Upper lobe of right lung (tissue), 1 donor: ENCODE measurements around the gene WASL. TPM values are rescaled to one million over a fixed set of nuclear protein-coding genes. Genes with fewer than 3 reads are reported as not detected.

Source experiments
- ATAC-seq: fragments of 200-7000 bp; cut with Tn5 transposase; one replicate; pipeline ENCODE4 v1.9.1; 2020; ENCODE audit warnings: mild to moderate bottlenecking, moderate library complexity
- DNase-seq: peaks from one replicate; pipeline ENCODE4 v3.0.0-alpha.2; 2020
- H3K27ac ChIP-seq: fragments of 200-600 bp; one replicate; pipeline ENCODE4 v1.8.0; 2022
- H3K27me3 ChIP-seq: fragments of 200-600 bp; one replicate; pipeline ENCODE4 v1.8.0; 2022; ENCODE audit warnings: mild to moderate bottlenecking
- H3K36me3 ChIP-seq: fragments of 200-600 bp; one replicate; pipeline ENCODE4 v1.8.0; 2022
- H3K4me1 ChIP-seq: fragments of 200-600 bp; one replicate; pipeline ENCODE4 v1.8.0; 2022
- H3K4me3 ChIP-seq: fragments of 200-600 bp; one replicate; pipeline ENCODE4 v1.8.0; 2022; ENCODE audit warnings: mild to moderate bottlenecking
- H3K9me3 ChIP-seq: fragments of 200-600 bp; one replicate; pipeline ENCODE4 v1.8.0; 2022
- intact Hi-C: fragments of 100-400 bp; cut with DNase I; formaldehyde crosslinking; loops from one replicate; pipeline ENCODE4 v1.11.0; 2022
- total RNA-seq: library from RNA; stranded (reverse); fragmentation: NEBNext Ultra II Directional; extraction: Animal tissue kit (Norgen Biotek cat#: 25700); gene quantifications from one replicate; pipeline ENCODE4 v1.2.1, GENCODE V29; 2021
- TF ChIP-seq, protein P1 (sequence below): fragments of 200-600 bp; IDR thresholded peaks from one replicate; pipeline ENCODE4 v1.8.0; 2022; ENCODE audit warnings: antibody characterized with exemption
- donor health status: DM: no; HTN: yes; CAD: no; lungs with severe emphysema.

Gene WASL
- total RNA-seq, 1 donor from 2014 or later = 40.0 TPM

DNA sequence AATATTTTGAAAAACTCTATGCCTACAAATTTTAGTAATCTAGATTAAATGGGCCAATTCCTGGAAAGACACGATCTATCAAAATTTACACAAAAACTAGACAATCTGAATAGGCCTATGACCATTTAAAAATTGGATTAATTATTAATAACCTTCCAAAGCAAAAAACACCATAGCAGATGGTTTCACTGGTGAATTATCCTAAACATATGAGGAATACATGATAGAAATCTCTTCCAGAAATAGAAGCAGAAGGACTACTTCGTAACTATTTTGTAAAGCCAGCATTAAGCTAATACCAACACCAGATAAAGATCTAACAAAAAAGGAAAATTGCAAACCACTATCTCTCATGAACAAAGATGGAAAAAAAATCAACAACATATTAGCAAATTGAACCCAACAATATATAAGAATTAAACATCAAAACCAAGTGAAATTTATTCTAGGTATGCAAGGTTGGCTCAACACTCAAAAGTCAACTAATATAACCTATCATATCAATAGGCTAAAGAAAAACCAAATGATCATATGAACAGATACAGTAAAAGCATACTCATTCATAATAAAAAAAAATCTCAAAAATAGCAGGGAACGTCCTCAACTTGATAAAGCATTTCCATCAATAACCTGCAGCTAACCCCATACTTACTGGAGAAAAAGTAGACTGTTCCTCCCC is 16.3 kb downstream of the WASL start:
- intact Hi-C loops = no loop called here
- H3K27me3 ChIP-seq = no peaks in the 10 kb centered on the region
- DNase-seq (no peak), ATAC-seq (no peak)
- no peaks in the 10 kb centered on the region for H3K36me3 ChIP-seq
- no peak overlapping the region for H3K27ac ChIP-seq
- no peak overlapping the region for H3K4me3 ChIP-seq
- TF ChIP-seq, protein P1, sequence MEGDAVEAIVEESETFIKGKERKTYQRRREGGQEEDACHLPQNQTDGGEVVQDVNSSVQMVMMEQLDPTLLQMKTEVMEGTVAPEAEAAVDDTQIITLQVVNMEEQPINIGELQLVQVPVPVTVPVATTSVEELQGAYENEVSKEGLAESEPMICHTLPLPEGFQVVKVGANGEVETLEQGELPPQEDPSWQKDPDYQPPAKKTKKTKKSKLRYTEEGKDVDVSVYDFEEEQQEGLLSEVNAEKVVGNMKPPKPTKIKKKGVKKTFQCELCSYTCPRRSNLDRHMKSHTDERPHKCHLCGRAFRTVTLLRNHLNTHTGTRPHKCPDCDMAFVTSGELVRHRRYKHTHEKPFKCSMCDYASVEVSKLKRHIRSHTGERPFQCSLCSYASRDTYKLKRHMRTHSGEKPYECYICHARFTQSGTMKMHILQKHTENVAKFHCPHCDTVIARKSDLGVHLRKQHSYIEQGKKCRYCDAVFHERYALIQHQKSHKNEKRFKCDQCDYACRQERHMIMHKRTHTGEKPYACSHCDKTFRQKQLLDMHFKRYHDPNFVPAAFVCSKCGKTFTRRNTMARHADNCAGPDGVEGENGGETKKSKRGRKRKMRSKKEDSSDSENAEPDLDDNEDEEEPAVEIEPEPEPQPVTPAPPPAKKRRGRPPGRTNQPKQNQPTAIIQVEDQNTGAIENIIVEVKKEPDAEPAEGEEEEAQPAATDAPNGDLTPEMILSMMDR = no peak
- H3K9me3 ChIP-seq = no peaks in the 10 kb centered on the region
- peaks cover 10% of the 10 kb centered on the region for H3K4me1 ChIP-seq

DNA sequence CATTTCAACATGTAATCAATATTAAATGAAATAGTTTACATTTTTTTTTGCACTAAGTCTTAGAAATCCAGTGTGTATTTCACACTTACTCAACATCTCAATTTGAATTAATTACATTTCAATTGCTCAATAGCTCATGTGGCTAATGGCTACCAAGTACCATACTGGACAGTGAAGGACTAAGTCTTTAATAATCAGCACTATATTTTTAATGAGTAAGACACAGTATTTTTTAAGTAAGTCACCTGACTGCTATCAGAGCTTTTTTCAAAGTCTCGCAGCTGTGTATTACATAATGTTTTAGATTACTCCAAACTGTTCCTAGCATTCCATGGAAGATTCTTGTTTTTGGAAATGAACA is 19.6 kb downstream of the WASL start:
- Histone ChIP-seq H3K27me3 (no peaks in the 10 kb centered on the region), H3K27ac (no peak overlapping the region), H3K36me3 (no peaks in the 10 kb centered on the region), H3K4me3 (no peak overlapping the region), H3K9me3 (no peaks in the 10 kb centered on the region), H3K4me1 (peaks cover 38% of the 10 kb centered on the region)
- no peak for DNase-seq
- ATAC-seq = no peak
- TF ChIP-seq, protein P1 = no peak
- intact Hi-C loops = no loop called here

DNA sequence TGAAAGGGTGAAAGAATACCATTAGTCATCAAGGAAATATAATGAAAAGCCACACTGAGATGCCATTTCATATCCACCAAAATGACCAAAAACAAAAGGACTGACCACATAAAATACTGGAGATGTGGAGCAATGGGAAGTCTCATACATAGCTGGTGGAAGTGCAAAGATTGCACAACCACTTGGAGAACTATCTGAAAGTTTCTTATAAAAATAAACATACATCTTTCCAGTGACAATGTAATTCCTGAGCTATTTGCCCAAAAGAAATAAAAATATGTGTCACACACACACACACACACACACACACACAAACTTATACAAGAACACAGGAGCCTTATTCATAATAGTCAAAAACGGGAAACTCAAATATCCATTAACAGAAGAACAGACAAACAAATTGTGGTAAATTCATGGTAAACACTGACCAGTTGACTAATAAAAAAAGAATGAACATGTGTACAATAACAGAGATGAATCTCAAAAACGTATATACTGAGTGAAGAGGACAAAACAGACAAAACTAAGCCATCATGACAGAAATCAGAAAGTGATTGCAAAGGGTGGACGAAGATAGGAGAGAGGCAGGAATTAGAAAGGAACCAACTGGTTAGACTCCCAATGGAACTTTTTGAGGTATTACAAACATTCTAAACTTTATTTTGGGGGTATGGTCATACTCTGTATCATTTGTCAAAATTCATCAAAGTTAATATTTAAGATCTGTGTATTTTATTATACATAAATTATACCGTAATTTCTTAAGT is 21.5 kb downstream of the WASL start:
- TF ChIP-seq, protein P1 = no peak
- intact Hi-C loops = no loop called here
- ATAC-seq = peak; percentile 20
- no peaks in the 10 kb centered on the region for H3K9me3 ChIP-seq
- H3K4me1 ChIP-seq = peaks cover 51% of the 10 kb centered on the region
- no peak overlapping the region for H3K4me3 ChIP-seq
- no peak overlapping the region for H3K27ac ChIP-seq
- no peak for DNase-seq
- H3K36me3 ChIP-seq = no peaks in the 10 kb centered on the region
- no peaks in the 10 kb centered on the region for H3K27me3 ChIP-seq

DNA sequence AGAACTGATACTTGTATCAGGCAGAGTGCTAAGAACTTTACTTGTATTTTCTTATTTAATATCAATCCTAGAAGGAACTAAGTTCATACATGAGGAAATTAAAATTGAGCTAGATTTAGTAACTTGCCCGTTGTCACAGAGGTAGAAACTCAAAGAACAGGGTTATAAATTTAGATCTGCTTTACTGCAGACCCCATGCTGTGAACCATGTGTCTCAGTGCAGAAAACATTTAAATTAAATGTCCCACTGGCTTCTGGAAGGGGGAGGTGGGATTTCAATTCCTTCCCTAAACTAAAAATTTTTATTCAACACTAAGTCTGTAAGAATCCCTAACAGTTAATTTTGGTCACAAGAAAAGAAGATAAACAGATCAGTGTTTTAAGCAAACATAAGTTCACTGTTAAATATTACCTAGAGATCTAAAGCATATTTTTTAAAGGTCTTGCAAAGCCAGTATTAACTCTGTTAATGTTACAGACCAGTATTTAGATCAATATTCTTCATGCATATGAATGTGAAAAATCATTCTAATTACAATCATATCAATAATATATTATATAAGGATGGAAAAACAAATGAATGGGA is 23.1 kb downstream of the WASL start:
- intact Hi-C loops = no loop called here
- Histone ChIP-seq H3K4me3 (no peak overlapping the region), H3K4me1 (peaks cover 51% of the 10 kb centered on the region), H3K27ac (no peak overlapping the region), H3K36me3 (no peaks in the 10 kb centered on the region), H3K27me3 (no peaks in the 10 kb centered on the region), H3K9me3 (no peaks in the 10 kb centered on the region)
- no peak for DNase-seq
- no peak for ATAC-seq
- TF ChIP-seq, protein P1 = no peak

DNA sequence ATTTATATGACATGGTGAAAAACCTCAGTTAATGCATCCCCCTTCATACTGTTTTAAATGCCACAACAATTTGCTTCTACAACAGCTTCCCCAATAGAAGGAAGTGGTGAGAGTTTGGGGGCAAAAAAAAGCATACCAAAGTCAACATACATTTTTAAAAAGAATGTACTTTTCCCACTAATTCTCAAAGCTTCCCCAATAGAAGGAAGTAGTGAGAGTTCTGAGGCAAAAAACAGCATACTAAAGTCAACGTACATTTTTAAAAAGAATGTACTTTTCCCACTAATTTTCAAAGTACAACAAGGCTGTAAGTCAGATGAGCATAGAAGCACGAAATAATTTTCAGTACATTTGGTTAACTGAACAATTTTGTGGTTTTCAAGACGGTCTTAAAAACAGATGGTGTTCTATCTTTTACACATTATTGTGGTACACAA is 24.0 kb downstream of the WASL start:
- Histone ChIP-seq H3K27ac (no peak overlapping the region), H3K4me3 (no peak overlapping the region), H3K36me3 (no peaks in the 10 kb centered on the region), H3K9me3 (no peaks in the 10 kb centered on the region), H3K27me3 (no peaks in the 10 kb centered on the region), H3K4me1 (peaks cover 52% of the 10 kb centered on the region)
- TF ChIP-seq, protein P1 = no peak
- intact Hi-C loops = no loop called here
- no peak for DNase-seq
- no peak for ATAC-seq
